ENCODE data around the gene PIGV.
"Not testable (repeated sequence)": the region's sequence is repeated elsewhere in the genome, so short reads cannot be mapped to it uniquely, and the experiment has no call there.

The PIGV gene

DNA sequence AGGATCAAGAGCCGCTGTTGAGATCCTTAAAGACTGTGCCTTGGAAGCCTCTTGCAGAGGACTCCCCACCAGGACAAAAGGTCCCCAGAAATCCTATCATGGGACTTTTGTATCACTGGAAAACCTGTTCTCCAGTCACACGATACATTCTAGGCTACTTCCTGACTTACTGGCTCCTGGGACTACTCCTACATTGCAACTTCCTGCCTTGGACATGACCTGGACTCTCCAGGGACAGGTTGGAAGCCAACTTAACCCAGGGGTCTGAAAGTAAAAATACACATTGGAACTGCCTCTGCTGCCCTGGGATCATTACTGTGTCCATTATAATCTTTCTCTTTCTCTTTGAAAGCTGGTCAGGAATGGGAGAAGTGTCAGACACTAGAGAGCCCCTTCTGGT, 9.9 kb downstream of the PIGV start:
- Histone ChIP-seq H3F3A (ENCODE audit: control insufficient read depth, insufficient read depth) (no peaks in the 10 kb centered on the region), H3K36me3 (ENCODE audit: control insufficient read depth, low read length) (peaks cover 17% of the 10 kb centered on the region), H3K79me2 (ENCODE audit: control insufficient read depth, low read length) (no peaks in the 10 kb centered on the region), H4K20me1 (ENCODE audit: control insufficient read depth, insufficient read depth, low read depth, low read length) (no peaks in the 10 kb centered on the region), H3K27ac (ENCODE audit: low read depth, low read length) (no peak overlapping the region), H3K4me1 (ENCODE audit: control insufficient read depth, low read length) (peaks cover 5% of the 10 kb centered on the region), H3K4me3 (ENCODE audit: low read length) (no peak overlapping the region), H3K9me3 (ENCODE audit: control insufficient read depth, insufficient read depth, low read length) (no peaks in the 10 kb centered on the region), H3K9me2 (replicated peaks; ENCODE audit: control insufficient read depth, low read length) (no peaks in the 10 kb centered on the region), H3K4me2 (ENCODE audit: low read length) (no peak overlapping the region), H3K27me3 (ENCODE audit: control insufficient read depth, low read length) (no peaks in the 10 kb centered on the region)
- TF ChIP-seq, protein P1, sequence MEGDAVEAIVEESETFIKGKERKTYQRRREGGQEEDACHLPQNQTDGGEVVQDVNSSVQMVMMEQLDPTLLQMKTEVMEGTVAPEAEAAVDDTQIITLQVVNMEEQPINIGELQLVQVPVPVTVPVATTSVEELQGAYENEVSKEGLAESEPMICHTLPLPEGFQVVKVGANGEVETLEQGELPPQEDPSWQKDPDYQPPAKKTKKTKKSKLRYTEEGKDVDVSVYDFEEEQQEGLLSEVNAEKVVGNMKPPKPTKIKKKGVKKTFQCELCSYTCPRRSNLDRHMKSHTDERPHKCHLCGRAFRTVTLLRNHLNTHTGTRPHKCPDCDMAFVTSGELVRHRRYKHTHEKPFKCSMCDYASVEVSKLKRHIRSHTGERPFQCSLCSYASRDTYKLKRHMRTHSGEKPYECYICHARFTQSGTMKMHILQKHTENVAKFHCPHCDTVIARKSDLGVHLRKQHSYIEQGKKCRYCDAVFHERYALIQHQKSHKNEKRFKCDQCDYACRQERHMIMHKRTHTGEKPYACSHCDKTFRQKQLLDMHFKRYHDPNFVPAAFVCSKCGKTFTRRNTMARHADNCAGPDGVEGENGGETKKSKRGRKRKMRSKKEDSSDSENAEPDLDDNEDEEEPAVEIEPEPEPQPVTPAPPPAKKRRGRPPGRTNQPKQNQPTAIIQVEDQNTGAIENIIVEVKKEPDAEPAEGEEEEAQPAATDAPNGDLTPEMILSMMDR (IDR thresholded peaks at IDR 0.05; ENCODE audit: low read depth, low read length, poor library complexity, severe bottlenecking), result no peak
- no peak for TF ChIP-seq EZH2phosphoT487 (IDR thresholded peaks at IDR 0.05; ENCODE audit: borderline replicate concordance, low read length)

DNA sequence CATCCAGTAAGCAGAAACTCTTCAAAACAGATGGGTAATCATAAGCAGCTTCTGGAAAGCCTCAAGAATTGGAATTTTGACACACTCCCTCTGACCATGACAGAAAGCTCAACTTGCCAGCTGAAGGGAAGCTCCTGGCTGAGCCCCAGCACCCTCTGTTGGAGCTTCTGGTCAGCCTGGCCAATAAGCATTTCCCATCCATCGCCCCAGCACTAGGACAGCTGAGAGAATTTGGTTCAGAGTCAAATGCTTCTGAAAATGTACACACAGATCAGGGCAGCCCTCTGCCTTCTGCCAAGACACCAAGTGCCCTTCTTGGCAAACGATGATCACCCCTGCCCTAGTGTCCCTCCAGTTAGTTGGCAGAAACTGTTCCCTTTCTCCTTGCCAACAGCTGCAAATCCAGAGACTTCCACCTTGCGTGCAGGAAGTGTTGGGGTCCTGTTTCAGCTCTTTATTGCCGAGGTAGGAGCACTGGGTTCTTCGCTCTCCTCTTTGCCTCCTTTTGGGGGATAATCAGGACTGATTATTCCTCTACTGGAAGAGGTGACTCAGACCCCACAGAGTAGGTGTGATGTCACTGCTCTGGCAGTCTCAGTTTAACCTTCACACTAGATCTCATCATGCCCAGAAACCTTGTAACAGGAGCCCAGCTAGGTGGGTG, 11.9 kb downstream of the PIGV start:
- H3K27ac ChIP-seq (ENCODE audit: low read depth, low read length), result no peak overlapping the region
- TF ChIP-seq, protein P1 (IDR thresholded peaks at IDR 0.05; ENCODE audit: low read depth, low read length, poor library complexity, severe bottlenecking), result no peak
- TF ChIP-seq EZH2phosphoT487 (IDR thresholded peaks at IDR 0.05; ENCODE audit: borderline replicate concordance, low read length), result no peak
- H3K27me3 ChIP-seq (ENCODE audit: control insufficient read depth, low read length), result no peaks in the 10 kb centered on the region
- H3K36me3 ChIP-seq (ENCODE audit: control insufficient read depth, low read length), result peaks cover 8% of the 10 kb centered on the region
- no peaks in the 10 kb centered on the region for H3K9me2 ChIP-seq (replicated peaks; ENCODE audit: control insufficient read depth, low read length)
- no peaks in the 10 kb centered on the region for H3K79me2 ChIP-seq (ENCODE audit: control insufficient read depth, low read length)
- peaks cover 5% of the 10 kb centered on the region for H3K4me1 ChIP-seq (ENCODE audit: control insufficient read depth, low read length)
- H3F3A ChIP-seq (ENCODE audit: control insufficient read depth, insufficient read depth), result no peaks in the 10 kb centered on the region
- no peak overlapping the region for H3K4me3 ChIP-seq (ENCODE audit: low read length)
- no peaks in the 10 kb centered on the region for H4K20me1 ChIP-seq (ENCODE audit: control insufficient read depth, insufficient read depth, low read depth, low read length)
- no peak overlapping the region for H3K4me2 ChIP-seq (ENCODE audit: low read length)
- no peaks in the 10 kb centered on the region for H3K9me3 ChIP-seq (ENCODE audit: control insufficient read depth, insufficient read depth, low read length)

DNA sequence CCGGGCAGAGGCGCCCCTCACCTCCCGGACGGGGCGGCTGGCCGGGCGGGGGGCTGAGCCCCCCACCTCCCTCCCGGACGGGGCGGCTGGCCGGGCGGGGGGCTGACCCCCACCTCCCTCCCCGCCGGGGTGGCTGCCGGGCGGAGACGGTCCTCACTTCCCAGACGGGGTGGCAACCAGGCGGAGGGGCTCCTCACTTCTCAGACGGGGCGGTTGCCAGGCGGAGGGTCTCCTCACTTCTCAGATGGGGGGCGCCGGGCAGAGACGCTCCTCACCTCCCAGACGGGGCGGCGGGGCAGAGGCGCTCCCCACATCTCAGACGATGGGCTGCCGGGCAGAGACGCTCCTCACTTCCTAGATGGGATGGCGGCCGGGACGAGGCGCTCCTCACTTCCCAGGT, 16.2 kb downstream of the PIGV start:
- not testable (repeated sequence) for H3K4me2 ChIP-seq (ENCODE audit: low read length); H3K79me2 ChIP-seq (ENCODE audit: control insufficient read depth, low read length); H3K36me3 ChIP-seq (ENCODE audit: control insufficient read depth, low read length); H3F3A ChIP-seq (ENCODE audit: control insufficient read depth, insufficient read depth); H4K20me1 ChIP-seq (ENCODE audit: control insufficient read depth, insufficient read depth, low read depth, low read length); H3K9me2 ChIP-seq (replicated peaks; ENCODE audit: control insufficient read depth, low read length); H3K27ac ChIP-seq (ENCODE audit: low read depth, low read length); H3K4me3 ChIP-seq (ENCODE audit: low read length); H3K4me1 ChIP-seq (ENCODE audit: control insufficient read depth, low read length); H3K27me3 ChIP-seq (ENCODE audit: control insufficient read depth, low read length); H3K9me3 ChIP-seq (ENCODE audit: control insufficient read depth, insufficient read depth, low read length)

DNA sequence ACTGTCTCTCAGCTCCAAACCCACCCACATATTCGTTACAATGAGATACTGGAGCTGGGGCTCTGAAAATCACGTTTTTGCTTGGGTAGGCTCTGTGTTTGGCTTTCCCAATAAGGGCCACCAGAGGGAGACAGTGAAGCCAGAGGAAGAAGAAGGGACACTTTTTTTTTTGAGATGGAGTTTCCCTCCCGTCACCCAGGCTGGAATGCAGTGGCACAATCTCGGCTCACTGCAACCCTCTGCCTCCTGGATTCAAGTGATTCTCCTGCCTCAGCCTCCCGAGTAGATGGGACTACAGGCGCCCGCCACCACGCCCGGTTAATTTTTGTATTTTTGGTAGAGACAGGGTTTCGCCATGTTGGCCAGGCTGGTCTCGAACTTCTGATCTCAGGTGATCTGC, 22.4 kb downstream of the PIGV start:
- not testable (repeated sequence) for H3K36me3 ChIP-seq (ENCODE audit: control insufficient read depth, low read length); H3K9me3 ChIP-seq (ENCODE audit: control insufficient read depth, insufficient read depth, low read length); H3K9me2 ChIP-seq (replicated peaks; ENCODE audit: control insufficient read depth, low read length); H3F3A ChIP-seq (ENCODE audit: control insufficient read depth, insufficient read depth); H3K79me2 ChIP-seq (ENCODE audit: control insufficient read depth, low read length); H3K27ac ChIP-seq (ENCODE audit: low read depth, low read length); H4K20me1 ChIP-seq (ENCODE audit: control insufficient read depth, insufficient read depth, low read depth, low read length); H3K4me1 ChIP-seq (ENCODE audit: control insufficient read depth, low read length); H3K27me3 ChIP-seq (ENCODE audit: control insufficient read depth, low read length)
- Histone ChIP-seq H3K4me3 (ENCODE audit: low read length) (peak overlapping the region; percentile 36), H3K4me2 (ENCODE audit: low read length) (peak overlapping the region; percentile 37; the same call in 1 of the 2 replicates)
- TF ChIP-seq, protein P1 (IDR thresholded peaks at IDR 0.05; ENCODE audit: low read depth, low read length, poor library complexity, severe bottlenecking), result peak; percentile 65
